ENCODE results near the gene TCTN3. TPM values are rescaled to one million over a fixed set of nuclear protein-coding genes. Genes with fewer than 3 reads are reported as not detected.

Gene TCTN3
- polyA plus RNA-seq, 1 of the 3 experiments (the other 2 are of a cell fraction) = 39.5 TPM

DNA sequence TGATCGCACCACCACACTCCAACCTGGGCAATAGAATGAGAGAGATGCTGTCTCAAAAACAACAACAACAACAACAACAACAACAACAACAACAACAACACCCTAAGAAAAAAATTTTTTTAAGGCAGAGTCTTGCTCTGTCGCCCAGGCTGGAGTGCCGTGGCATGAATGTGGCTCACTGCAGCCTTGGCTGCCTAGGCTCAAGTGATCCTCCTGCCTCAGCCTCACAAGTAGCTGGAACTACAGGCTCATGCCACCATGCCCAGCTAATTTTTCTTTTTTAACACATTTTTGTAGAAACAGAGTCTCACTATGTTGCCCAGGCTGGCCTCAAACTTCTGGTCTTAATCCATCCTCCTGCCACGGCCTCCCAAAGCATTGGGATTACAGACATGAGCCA, 55.8 kb downstream of the TCTN3 start (continued):
- TF ChIP-seq IRF3 (IDR thresholded peaks at IDR 0.05; ENCODE audit: low read depth, low read length) = no peak
- TF ChIP-seq TEAD4 (IDR thresholded peaks at IDR 0.05; ENCODE audit: borderline replicate concordance, insufficient read depth) = no peak
- TF ChIP-seq YY1 (IDR thresholded peaks at IDR 0.05; ENCODE audit: low read depth) = no peak
- no peak for TF ChIP-seq ELF1 (IDR thresholded peaks at IDR 0.05)

- TF ChIP-seq JUND (IDR thresholded peaks at IDR 0.05) = no peak
- TF ChIP-seq PBX3 (IDR thresholded peaks at IDR 0.05) = no peak
- no peak for TF ChIP-seq TCF12 (IDR thresholded peaks at IDR 0.05)
- TF ChIP-seq MEF2A (IDR thresholded peaks at IDR 0.05; ENCODE audit: borderline replicate concordance, low read depth) = no peak
- TF ChIP-seq, protein P1, sequence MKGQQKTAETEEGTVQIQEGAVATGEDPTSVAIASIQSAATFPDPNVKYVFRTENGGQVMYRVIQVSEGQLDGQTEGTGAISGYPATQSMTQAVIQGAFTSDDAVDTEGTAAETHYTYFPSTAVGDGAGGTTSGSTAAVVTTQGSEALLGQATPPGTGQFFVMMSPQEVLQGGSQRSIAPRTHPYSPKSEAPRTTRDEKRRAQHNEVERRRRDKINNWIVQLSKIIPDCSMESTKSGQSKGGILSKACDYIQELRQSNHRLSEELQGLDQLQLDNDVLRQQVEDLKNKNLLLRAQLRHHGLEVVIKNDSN (IDR thresholded peaks at IDR 0.05; ENCODE audit: borderline replicate concordance, low read depth) = no peak
- TF ChIP-seq SMC3 (IDR thresholded peaks at IDR 0.05; ENCODE audit: low read depth, low read length) = no peak
- TF ChIP-seq, protein P2, sequence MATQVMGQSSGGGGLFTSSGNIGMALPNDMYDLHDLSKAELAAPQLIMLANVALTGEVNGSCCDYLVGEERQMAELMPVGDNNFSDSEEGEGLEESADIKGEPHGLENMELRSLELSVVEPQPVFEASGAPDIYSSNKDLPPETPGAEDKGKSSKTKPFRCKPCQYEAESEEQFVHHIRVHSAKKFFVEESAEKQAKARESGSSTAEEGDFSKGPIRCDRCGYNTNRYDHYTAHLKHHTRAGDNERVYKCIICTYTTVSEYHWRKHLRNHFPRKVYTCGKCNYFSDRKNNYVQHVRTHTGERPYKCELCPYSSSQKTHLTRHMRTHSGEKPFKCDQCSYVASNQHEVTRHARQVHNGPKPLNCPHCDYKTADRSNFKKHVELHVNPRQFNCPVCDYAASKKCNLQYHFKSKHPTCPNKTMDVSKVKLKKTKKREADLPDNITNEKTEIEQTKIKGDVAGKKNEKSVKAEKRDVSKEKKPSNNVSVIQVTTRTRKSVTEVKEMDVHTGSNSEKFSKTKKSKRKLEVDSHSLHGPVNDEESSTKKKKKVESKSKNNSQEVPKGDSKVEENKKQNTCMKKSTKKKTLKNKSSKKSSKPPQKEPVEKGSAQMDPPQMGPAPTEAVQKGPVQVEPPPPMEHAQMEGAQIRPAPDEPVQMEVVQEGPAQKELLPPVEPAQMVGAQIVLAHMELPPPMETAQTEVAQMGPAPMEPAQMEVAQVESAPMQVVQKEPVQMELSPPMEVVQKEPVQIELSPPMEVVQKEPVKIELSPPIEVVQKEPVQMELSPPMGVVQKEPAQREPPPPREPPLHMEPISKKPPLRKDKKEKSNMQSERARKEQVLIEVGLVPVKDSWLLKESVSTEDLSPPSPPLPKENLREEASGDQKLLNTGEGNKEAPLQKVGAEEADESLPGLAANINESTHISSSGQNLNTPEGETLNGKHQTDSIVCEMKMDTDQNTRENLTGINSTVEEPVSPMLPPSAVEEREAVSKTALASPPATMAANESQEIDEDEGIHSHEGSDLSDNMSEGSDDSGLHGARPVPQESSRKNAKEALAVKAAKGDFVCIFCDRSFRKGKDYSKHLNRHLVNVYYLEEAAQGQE (IDR thresholded peaks at IDR 0.05; ENCODE audit: low read depth, low read length) = no peak
- no peak for TF ChIP-seq RFX5 (IDR thresholded peaks at IDR 0.05; ENCODE audit: low read length)
- TF ChIP-seq CHD2 (IDR thresholded peaks at IDR 0.05; ENCODE audit: low read length, partially characterized antibody) = no peak
- TF ChIP-seq FOXJ3 (CRISPR knock-in tag; IDR thresholded peaks at IDR 0.05) = no peak
- no peak for TF ChIP-seq RCOR1 (IDR thresholded peaks at IDR 0.05; ENCODE audit: low read length)
- TF ChIP-seq MXI1 (IDR thresholded peaks at IDR 0.05; ENCODE audit: low read depth, low read length) = no peak
- TF ChIP-seq EP300 (IDR thresholded peaks at IDR 0.05; ENCODE audit: borderline replicate concordance in 1 of 2, low read depth in 1 of 2, low read length in 1 of 2) = no peak
- no peak for TF ChIP-seq TEAD4 (IDR thresholded peaks at IDR 0.05; ENCODE audit: borderline replicate concordance, insufficient read depth)
- no peak for TF ChIP-seq SIN3A (IDR thresholded peaks at IDR 0.05; ENCODE audit: borderline replicate concordance, low read depth, low read length)
- no peak for TF ChIP-seq FOSL2 (IDR thresholded peaks at IDR 0.05; ENCODE audit: borderline replicate concordance, low read depth)
- no peak for TF ChIP-seq EZH2phosphoT487 (IDR thresholded peaks at IDR 0.05; ENCODE audit: borderline replicate concordance, low read depth)
- Histone ChIP-seq H3K4me3 (ENCODE audit: low read depth in 2 of 2, low read length in 1 of 2) (no peak overlapping the region), H4K20me1 (ENCODE audit: insufficient read depth) (no peaks in the 10 kb centered on the region), H3K27ac (ENCODE audit: low read depth in 2 of 2, low read length in 1 of 2) (no peak overlapping the region), H3K79me2 (ENCODE audit: insufficient read depth) (no peaks in the 10 kb centered on the region), H3K36me3 (replicated peaks in 1 of 2; ENCODE audit: control insufficient read depth in 1 of 2, insufficient read depth in 2 of 2, low read length in 1 of 2) (peaks cover 70 to 78% of the 10 kb centered on the region in 2 experiments), H3K9me2 (no peaks in the 10 kb centered on the region), H3K9me3 (no peaks in the 10 kb centered on the region), H3F3A (replicated peaks; ENCODE audit: insufficient read depth) (no peaks in the 10 kb centered on the region), H3K4me1 (ENCODE audit: control insufficient read depth in 1 of 2, insufficient read depth in 2 of 2, low read depth in 1 of 2, low read length in 1 of 2) (no peaks in the 10 kb centered on the region), H3K9ac (no peak overlapping the region), H3K27me3 (ENCODE audit: insufficient read depth) (no peaks in the 10 kb centered on the region), H2AFZ (ENCODE audit: low read depth) (no peak overlapping the region), H3K4me2 (no peak overlapping the region)
- CTCF ChIA-PET = no interaction called here
- POLR2A ChIA-PET = no interaction called here
- DNase-seq = no peak
- 95% methylated on average over 10 of the region's 10 CpGs for WGBS (ENCODE audit: low lambda C conversion rate)
Observed at GRCh38 chr10:95637140-95637539, 56.6 kb downstream of the TCTN3 start.
